ENCODE results near the gene SHANK3.
A peak's percentile ranks its signal among the peaks of the same experiment; 100 is the strongest.

The SHANK3 gene

DNA sequence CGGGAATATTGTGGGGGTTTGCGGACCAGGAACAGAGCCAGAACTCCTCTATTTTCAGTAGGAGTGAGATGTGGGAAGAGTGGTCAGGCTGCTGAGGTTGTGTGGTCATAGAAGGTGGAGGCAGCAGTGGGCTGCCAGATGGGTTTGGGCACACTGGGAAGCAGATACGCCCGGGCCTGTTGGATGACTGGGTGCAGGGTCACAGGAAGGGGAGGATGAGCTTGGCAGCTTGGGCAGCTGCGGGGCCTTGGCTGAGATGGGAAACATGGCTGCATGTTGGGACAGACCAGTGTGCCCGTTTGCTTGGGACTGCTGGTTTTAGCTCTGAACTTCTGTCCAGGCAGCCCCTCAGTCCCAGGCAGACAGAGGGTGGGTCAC, 11.4 kb downstream of the SHANK3 start:
- no peak for TF ChIP-seq CTCF (conservative IDR thresholded peaks at IDR 0.05; ENCODE audit: low read depth, low read length)
- DNase-seq (ENCODE audit: low read depth) = no peak
- no peak overlapping the region for H3K4me3 ChIP-seq (ENCODE audit: low read depth, low read length)

DNA sequence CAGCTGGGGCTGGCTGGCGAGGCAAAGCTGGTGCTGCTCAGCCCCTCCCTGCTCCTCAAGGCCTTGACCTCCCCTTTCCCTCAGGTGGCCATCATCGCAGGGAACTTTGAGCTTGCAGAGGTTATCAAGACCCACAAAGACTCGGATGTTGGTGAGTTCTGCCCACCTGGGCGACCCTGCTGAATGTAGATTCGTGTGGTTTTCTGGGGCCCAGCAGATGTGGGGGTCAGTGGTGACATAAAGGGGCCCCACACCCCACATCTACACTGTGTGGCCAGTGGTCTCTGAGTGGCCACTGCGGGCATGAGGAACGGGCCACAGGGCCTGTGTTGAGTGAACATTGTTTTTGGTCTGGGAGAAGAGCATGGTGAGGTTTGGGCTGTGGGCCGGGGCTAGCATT, 11.9 kb downstream of the SHANK3 start:
- TF ChIP-seq CTCF (conservative IDR thresholded peaks at IDR 0.05; ENCODE audit: low read depth, low read length) = no peak
- no peak for DNase-seq (ENCODE audit: low read depth)
- no peak overlapping the region for H3K4me3 ChIP-seq (ENCODE audit: low read depth, low read length)

DNA sequence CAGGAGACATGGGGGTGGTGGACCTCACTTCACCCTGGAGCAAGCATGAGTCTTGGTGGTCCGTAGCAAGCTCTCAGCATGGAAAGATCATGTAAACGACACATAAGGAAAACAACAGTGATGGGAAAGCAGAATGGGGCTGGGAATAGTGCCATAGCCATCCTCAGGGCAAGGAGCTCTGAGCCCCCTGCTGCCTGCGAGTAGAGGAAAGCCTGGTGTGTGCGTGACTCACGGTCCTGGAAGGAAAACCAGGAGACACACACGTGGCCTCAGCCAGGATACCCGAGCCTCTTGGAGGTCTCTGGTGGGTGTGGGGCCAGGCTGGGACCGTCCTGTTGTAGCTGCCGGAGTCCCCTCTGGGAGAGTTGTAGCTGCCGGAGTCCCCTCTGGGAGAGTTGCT, 12.4 kb downstream of the SHANK3 start:
- peak; percentile 29 for TF ChIP-seq CTCF (conservative IDR thresholded peaks at IDR 0.05; ENCODE audit: low read depth, low read length)
- H3K4me3 ChIP-seq (ENCODE audit: low read depth, low read length) = no peak overlapping the region
- DNase-seq (ENCODE audit: low read depth) = peak; percentile 67

- no peak for TF ChIP-seq CTCF (conservative IDR thresholded peaks at IDR 0.05; ENCODE audit: low read depth, low read length)
- DNase-seq (ENCODE audit: low read depth) = no peak
- H3K4me3 ChIP-seq (ENCODE audit: low read depth, low read length) = no peak overlapping the region
Measured at GRCh38 chr22:50686794-50687193, 14.2 kb downstream of the SHANK3 start.

GRCh38 chr22:50687829-50688228, 15.2 kb downstream of the SHANK3 start:
- DNase-seq (ENCODE audit: low read depth) = no peak
- H3K4me3 ChIP-seq (ENCODE audit: low read depth, low read length) = no peak overlapping the region
- TF ChIP-seq CTCF (conservative IDR thresholded peaks at IDR 0.05; ENCODE audit: low read depth, low read length) = no peak

DNA sequence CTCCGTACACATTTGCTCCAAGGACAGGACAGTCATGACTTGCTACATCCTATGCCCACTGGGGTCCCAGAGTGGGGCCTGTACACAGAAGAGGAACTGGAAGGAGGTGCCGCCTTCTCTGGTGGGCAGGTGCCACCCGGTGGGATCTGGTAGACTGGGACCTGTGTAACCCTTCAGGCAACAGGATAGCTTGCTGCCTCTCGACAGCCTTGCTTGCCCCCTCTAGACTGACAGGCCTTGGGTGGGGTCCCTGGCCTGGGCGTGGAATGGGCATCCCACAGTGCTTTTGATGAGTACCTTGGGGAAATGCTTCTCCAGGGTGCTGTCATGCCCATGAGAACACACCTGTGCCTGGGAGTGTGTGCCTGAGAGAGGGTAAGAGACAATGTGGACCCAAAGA, 15.8 kb downstream of the SHANK3 start:
- H3K4me3 ChIP-seq (ENCODE audit: low read depth, low read length) = no peak overlapping the region
- no peak for DNase-seq (ENCODE audit: low read depth)
- TF ChIP-seq CTCF (conservative IDR thresholded peaks at IDR 0.05; ENCODE audit: low read depth, low read length) = no peak

DNA sequence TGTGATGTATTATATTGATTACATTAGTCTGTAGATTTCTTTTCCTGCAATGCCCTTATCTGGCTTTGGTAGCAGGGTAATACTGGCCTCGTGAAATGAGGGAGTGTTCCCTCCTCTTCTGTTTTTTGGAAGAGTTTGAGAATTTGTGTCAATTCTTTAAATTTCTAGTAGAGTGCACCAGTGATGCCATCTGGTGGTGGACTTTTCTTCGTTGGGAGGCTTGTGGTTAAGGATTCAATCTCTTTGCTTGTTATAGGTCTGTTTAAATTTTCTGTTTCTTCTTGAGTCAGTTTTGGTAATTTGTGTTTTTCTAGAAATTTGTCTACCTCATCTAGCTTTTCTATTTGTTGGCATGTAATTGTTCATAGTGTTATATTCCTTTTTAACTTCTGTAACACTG, 18.9 kb downstream of the SHANK3 start:
- TF ChIP-seq CTCF (conservative IDR thresholded peaks at IDR 0.05; ENCODE audit: low read depth, low read length) = peak; percentile 69
- peak; percentile 66 for DNase-seq (ENCODE audit: low read depth)
- no peak overlapping the region for H3K4me3 ChIP-seq (ENCODE audit: low read depth, low read length)
